ENCODE data around the gene MAVS. TPM values are rescaled to one million over a fixed set of nuclear protein-coding genes. Genes with fewer than 3 reads are reported as not detected.

Gene MAVS
- total RNA-seq, 1 donor from 2014 or later: 40.2 TPM

- no peak for DNase-seq
- Mint-ChIP-seq H3K27me3 (no peaks in the 10 kb centered on the region), H3K36me3 (ENCODE audit: low read depth) (peaks cover 65% of the 10 kb centered on the region), H3K9me3 (no peaks in the 10 kb centered on the region), H3K4me3 (no peak overlapping the region), H3K4me1 (peaks cover 46% of the 10 kb centered on the region), H3K27ac (peak overlapping the region; percentile 85)
- intact Hi-C loops (cut with micrococcal nuclease): no loop called here
These were observed 41.9 kb upstream of the MAVS start for GRCh38 chr20:3804781-3805180.

- no peaks in the 10 kb centered on the region for H3K9me3 Mint-ChIP-seq
- H3K4me1 Mint-ChIP-seq: peaks cover 55% of the 10 kb centered on the region
- H3K27ac Mint-ChIP-seq: no peak overlapping the region
- no peak overlapping the region for H3K4me3 Mint-ChIP-seq
- no peak for DNase-seq
- H3K36me3 Mint-ChIP-seq (ENCODE audit: low read depth): peaks cover 31% of the 10 kb centered on the region
- H3K27me3 Mint-ChIP-seq: no peaks in the 10 kb centered on the region
- intact Hi-C loops (cut with micrococcal nuclease): no loop called here
These were observed 38.1 kb upstream of the MAVS start for GRCh38 chr20:3808544-3808943.

- Mint-ChIP-seq H3K9me3 (no peaks in the 10 kb centered on the region), H3K36me3 (ENCODE audit: low read depth) (peaks cover 5% of the 10 kb centered on the region), H3K27me3 (no peaks in the 10 kb centered on the region), H3K27ac (peak overlapping the region; percentile 99), H3K4me1 (peaks cover 59% of the 10 kb centered on the region), H3K4me3 (peak overlapping the region; percentile 81)
- intact Hi-C loops (cut with micrococcal nuclease): loop anchor here (1.0 kb wide), 2 partner anchors 9 to 15 kb away; partner anchors contain the start of genes AP5S1 and CDC25B
- peak; percentile 94 for DNase-seq
These were observed 35.0 kb upstream of the MAVS start for GRCh38 chr20:3811467-3812258.

DNA sequence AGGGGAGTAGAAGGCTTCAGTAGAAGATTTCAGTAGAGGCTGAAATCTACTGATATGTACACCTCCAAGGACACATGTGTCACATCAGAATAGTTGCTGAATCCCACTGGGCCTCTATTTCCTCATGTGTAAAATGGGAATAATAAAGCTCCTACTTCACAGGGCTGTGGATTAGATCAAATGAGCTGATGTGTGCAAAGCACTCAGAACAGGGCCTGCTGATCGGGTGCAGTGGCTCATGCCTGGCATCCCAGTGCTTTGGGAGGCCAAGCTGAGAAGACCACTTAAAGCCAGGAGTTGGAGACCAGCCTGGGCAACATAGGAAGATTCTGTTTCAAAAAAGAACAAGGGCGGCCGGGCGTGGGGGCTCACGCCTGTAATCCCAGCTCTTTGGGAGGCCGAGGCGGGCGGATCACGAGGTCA is 34.4 kb upstream of the MAVS start:
- H3K4me1 Mint-ChIP-seq: peaks cover 53% of the 10 kb centered on the region
- no peaks in the 10 kb centered on the region for H3K9me3 Mint-ChIP-seq
- peak overlapping the region; percentile 99 for H3K27ac Mint-ChIP-seq
- H3K4me3 Mint-ChIP-seq: peak overlapping the region; percentile 81
- intact Hi-C loops (cut with micrococcal nuclease): no loop called here
- no peak for DNase-seq
- no peaks in the 10 kb centered on the region for H3K36me3 Mint-ChIP-seq (ENCODE audit: low read depth)
- H3K27me3 Mint-ChIP-seq: no peaks in the 10 kb centered on the region

GRCh38 chr20:3812975-3813847 is 33.4 kb upstream of the MAVS start:
- Mint-ChIP-seq H3K4me3 (peak overlapping the region; percentile 45), H3K9me3 (no peaks in the 10 kb centered on the region), H3K4me1 (peaks cover 51% of the 10 kb centered on the region), H3K36me3 (ENCODE audit: low read depth) (no peaks in the 10 kb centered on the region), H3K27ac (peak overlapping the region; percentile 77), H3K27me3 (no peaks in the 10 kb centered on the region)
- intact Hi-C loops (cut with micrococcal nuclease): no loop called here
- no peak for DNase-seq

DNA sequence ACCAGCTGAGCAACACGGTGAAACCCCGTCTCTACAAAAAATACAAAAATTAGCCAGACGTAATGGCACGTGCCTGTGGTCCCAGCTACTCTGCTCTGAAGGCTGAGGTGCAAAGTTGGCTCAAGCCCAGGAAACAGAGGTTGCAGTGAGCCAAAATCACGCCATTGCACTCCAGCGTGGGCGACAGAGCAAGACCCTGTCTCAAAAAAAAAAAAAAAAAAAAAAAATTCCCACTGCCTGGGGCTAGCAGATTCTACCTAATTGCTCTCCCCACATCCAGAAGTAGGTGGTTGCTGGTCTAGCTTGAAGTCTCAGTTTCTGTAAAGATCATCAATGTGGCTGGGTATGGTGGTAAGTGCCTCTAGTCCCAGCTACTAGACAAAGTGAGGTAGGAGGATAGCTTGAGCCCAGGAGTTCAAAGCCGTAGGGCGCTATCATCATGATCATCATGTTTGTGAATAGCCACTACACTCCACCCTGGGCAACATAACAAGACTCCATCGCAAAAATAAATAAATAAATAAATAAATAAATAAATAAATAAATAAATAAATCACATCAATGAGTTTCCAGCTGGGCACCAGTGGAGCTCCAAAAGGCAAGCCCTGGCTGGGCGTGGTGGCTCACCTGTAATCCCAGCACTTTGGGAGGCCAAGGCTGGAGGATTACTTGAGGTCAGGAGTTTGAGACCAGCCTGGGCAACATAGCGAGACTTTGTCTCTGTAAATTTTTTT is 32.6 kb upstream of the MAVS start:
- no peaks in the 10 kb centered on the region for H3K27me3 Mint-ChIP-seq
- H3K9me3 Mint-ChIP-seq: no peaks in the 10 kb centered on the region
- intact Hi-C loops (cut with micrococcal nuclease): no loop called here
- H3K36me3 Mint-ChIP-seq (ENCODE audit: low read depth): no peaks in the 10 kb centered on the region
- peaks cover 56% of the 10 kb centered on the region for H3K4me1 Mint-ChIP-seq
- H3K27ac Mint-ChIP-seq: no peak overlapping the region
- H3K4me3 Mint-ChIP-seq: no peak overlapping the region
- DNase-seq: no peak

GRCh38 chr20:3814928-3815495 is 31.6 kb upstream of the MAVS start:
- intact Hi-C loops (cut with micrococcal nuclease): no loop called here
- H3K27me3 Mint-ChIP-seq: no peaks in the 10 kb centered on the region
- no peaks in the 10 kb centered on the region for H3K36me3 Mint-ChIP-seq (ENCODE audit: low read depth)
- peak overlapping the region; percentile 85 for H3K27ac Mint-ChIP-seq
- no peak overlapping the region for H3K4me3 Mint-ChIP-seq
- no peaks in the 10 kb centered on the region for H3K9me3 Mint-ChIP-seq
- DNase-seq: no peak
- peaks cover 59% of the 10 kb centered on the region for H3K4me1 Mint-ChIP-seq

DNA sequence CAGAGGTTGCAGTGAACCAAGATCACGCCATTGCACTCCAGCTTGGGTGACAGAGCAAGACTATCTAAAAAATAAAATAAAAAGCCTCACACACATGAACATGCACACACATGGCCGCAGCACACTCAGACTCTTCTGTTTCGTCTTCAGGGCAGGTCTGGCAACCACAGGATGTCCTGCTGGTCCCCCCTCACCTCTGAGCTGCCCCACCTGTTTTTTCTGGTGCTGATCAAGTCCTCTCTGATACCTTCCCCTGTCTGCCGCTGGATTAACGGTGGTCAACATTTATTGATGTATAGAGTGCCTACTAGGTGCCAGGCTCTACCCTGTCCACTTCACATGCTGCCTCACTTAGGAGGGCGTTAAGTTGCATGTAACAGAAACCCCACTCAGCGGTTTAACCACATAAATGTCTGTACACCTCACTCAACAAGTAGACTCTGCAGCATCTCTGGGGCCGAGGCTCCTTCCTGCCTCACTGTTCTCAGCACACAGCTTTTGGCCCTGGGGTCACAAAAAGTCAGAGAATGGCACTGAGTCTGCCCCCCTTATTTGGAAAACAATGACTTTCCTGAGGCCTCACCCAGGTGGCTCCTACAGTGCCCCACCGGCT is 30.8 kb upstream of the MAVS start:
- Mint-ChIP-seq H3K4me1 (peaks cover 56% of the 10 kb centered on the region), H3K27ac (peak overlapping the region; percentile 85), H3K36me3 (ENCODE audit: low read depth) (no peaks in the 10 kb centered on the region), H3K27me3 (no peaks in the 10 kb centered on the region), H3K4me3 (peak overlapping the region; percentile 56), H3K9me3 (no peaks in the 10 kb centered on the region)
- peak; percentile 80 for DNase-seq
- intact Hi-C loops (cut with micrococcal nuclease): no loop called here

- peaks cover 44% of the 10 kb centered on the region for H3K4me1 Mint-ChIP-seq
- DNase-seq: peak; percentile 76
- peak overlapping the region; percentile 29 for H3K4me3 Mint-ChIP-seq
- no peaks in the 10 kb centered on the region for H3K9me3 Mint-ChIP-seq
- intact Hi-C loops (cut with micrococcal nuclease): no loop called here
- no peaks in the 10 kb centered on the region for H3K27me3 Mint-ChIP-seq
- peak overlapping the region; percentile 15 for H3K27ac Mint-ChIP-seq
- H3K36me3 Mint-ChIP-seq (ENCODE audit: low read depth): peaks cover 9% of the 10 kb centered on the region
These were observed 28.2 kb upstream of the MAVS start for GRCh38 chr20:3818155-3819151.

DNA sequence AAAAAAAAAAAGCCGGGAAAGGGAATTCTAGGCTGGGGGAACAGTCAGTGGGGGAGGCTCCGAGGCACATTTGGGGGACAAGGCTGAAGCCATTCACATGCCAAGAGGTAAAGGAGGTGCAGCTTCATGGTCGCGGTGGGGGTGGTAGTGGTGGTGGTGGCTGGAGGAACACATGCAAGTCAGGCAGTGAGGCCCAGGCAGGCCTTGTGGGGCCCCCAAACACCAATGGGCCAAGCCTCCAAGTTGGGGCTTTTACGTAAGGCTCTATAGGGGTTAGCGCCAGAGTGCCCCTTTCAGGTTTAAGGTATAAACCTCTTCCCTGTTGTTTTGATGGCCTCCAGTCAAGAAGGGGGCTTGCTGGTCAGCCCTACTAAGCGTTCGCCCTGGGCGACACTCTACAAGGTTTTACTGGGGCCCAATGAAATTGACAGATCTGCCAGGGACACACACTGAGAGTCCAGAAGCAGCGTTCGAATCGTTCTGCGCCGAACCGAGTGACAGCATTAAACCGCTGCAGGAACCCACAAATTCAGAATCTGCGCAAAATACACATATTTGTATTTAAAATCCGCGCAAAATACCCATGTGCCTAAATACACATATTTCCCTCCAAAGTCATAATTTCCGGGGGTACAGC is 27.1 kb upstream of the MAVS start:
- Mint-ChIP-seq H3K4me1 (peaks cover 39% of the 10 kb centered on the region), H3K9me3 (no peaks in the 10 kb centered on the region), H3K4me3 (peak overlapping the region; percentile 94), H3K27me3 (no peaks in the 10 kb centered on the region), H3K36me3 (ENCODE audit: low read depth) (peaks cover 11% of the 10 kb centered on the region), H3K27ac (peak overlapping the region; percentile 94)
- DNase-seq: peak; percentile 73
- intact Hi-C loops (cut with micrococcal nuclease): loop anchor here (1.0 to 5.0 kb wide), 7 partner anchors 8 to 70 kb away; partner anchors contain the start of genes ADISSP, CDC25B, CENPB and MAVS

GRCh38 chr20:3820048-3820900 is 26.4 kb upstream of the MAVS start, which contains the start of gene AP5S1:
AP5S1 (plus strand) TSS chr20:3820547; CDS start chr20:3822118, 1,571 bp downstream.
- DNase-seq: peak; percentile 98
- Mint-ChIP-seq H3K4me1 (peaks cover 33% of the 10 kb centered on the region), H3K27ac (peak within 1 kb of the TSS; percentile 94), H3K27me3 (no peaks in the 10 kb centered on the region), H3K9me3 (no peaks in the 10 kb centered on the region), H3K4me3 (peak within 1 kb of the TSS; percentile 94), H3K36me3 (ENCODE audit: low read depth) (peaks cover 11% of the 10 kb centered on the region)
- intact Hi-C loops (cut with micrococcal nuclease): loop anchor here (1.0 to 5.0 kb wide), 7 partner anchors 9 to 69 kb away; partner anchors contain the start of genes ADISSP, CDC25B, CENPB and MAVS

Measured in activated CD4-positive, alpha-beta T cell treated with anti-CD3 and anti-CD28 coated beads, Interleukin-2, amount 10 ng/mL, durations not matched to agents 24 days and 14 days (primary cell).